Frontal cortex (tissue), 4 donors: ENCODE data around the gene GDF9. TPM values are rescaled to one million over a fixed set of nuclear protein-coding genes. Genes with fewer than 3 reads are reported as not detected.

Experiments
- DNase-seq, 2 donors: peaks; one replicate each; pipeline ENCODE4 v3.0.0; 2012; ENCODE audit warnings: low spot score in 2 of 2
- FAIRE-seq: peaks from 2 replicates; lab custom pipeline; 2012; peaks lifted over from hg19 to GRCh38; lab: Jason Lieb, UNC
- small RNA-seq: library from RNA; depleted of rRNA; stranded (forward); fragments of <200 nt; gene quantifications from one replicate; pipeline ENCODE3, GENCODE V24; 2014
- total RNA-seq: library from RNA; depleted of rRNA; stranded (reverse); fragments of >200 nt; gene quantifications from one replicate; pipeline ENCODE4 v1.2.3, GENCODE V29; 2014
- donor health status: control.
- donor health status: control.
- donor health status: control.

GDF9 gene
- total RNA-seq, 1 donor from 2014 or later, result 1.2 TPM

- no peak for DNase-seq
- FAIRE-seq, result no peak
Measured at GRCh38 chr5:132822650-132823480, 43.4 kb downstream of the GDF9 start.

DNA sequence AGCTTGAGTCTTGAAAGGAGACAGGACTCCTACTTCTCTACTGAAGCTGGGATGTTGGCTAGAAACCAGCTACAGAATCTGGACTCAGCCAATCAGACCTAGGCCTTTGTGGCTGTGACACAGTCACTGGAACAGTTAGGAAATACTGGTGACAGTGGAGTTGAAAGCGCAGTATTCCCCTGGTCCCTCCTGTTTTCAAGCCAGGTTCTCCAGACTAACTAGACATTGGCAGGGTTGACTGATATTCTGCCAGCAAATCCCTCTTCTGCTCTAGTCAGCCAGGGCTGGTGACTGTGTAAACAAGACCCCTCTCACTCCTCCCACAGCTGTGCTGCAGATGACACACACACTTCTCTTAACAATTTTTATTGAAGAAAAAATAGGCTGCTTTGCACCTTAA is 44.5 kb downstream of the GDF9 start:
- FAIRE-seq, result no peak
- peak; percentile 62 to 78 for DNase-seq

GRCh38 chr5:132821350-132821749 is 44.9 kb downstream of the GDF9 start:
- FAIRE-seq (no peak), DNase-seq (no peak)

DNA sequence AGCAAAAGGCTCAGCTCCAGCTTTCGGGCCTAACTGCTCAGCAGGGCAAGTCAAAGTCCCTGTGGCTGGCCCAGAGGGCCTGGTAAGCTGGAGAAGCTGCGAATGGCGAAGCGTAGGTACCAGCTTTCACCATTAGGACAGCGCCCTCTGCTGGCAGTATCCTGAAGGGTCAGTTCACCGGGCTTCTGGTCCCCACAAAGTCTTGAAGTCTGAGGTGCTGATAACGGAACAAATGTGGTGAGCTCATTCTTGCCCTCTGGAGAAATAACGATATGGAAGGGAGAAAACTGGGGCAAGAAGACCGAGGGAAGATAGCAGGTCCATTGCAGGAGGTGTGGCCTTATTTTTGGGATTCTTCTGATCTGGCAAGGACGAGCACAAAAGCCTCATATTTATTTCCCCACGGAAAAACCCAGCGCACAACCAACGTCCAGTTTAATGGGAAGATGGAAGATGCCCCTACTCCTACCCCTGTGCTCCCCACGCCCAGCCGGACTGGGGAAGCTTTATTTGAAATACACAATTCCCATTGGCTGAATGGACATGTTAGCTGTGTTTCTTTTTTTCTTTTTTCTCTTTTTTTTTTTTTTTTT is 46.0 kb downstream of the GDF9 start:
- DNase-seq (peak; percentile 85 to 86), FAIRE-seq (peak; percentile 21)

GRCh38 chr5:132819468-132819867 is 46.8 kb downstream of the GDF9 start:
- DNase-seq (no peak), FAIRE-seq (no peak)

DNA sequence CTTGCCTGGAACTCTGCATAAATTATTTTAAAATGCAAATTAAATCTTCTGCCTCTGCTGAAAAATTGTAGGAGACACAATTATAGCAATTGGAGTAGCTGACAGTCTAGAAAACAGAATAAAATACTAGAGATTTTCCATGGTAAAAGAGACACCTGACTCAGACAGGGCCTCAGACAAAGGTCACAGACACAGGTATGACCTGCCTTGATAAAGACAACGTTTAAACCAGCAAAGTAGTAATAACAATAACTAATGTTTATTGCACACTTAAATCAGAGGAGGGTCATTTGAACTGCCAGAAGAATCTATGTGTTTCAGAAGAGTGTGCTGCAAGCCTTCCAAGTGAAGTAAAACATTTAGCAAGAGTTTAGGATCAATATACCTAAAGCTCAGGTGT is 49.3 kb downstream of the GDF9 start:
- no peak for FAIRE-seq
- DNase-seq, result no peak

- DNase-seq (no peak), FAIRE-seq (no peak)
Measured at GRCh38 chr5:132816554-132816953, 49.7 kb downstream of the GDF9 start.

GRCh38 chr5:132816083-132816482 is 50.2 kb downstream of the GDF9 start:
- FAIRE-seq (no peak), DNase-seq (no peak)

- DNase-seq (no peak), FAIRE-seq (peak; percentile 15)
Measured at GRCh38 chr5:132815454-132815853, 50.8 kb downstream of the GDF9 start.

- FAIRE-seq (no peak), DNase-seq (no peak)
Measured at GRCh38 chr5:132814503-132815294, 51.6 kb downstream of the GDF9 start.

- DNase-seq, result peak; percentile 68 to 83
- no peak for FAIRE-seq
Measured at GRCh38 chr5:132813599-132814502, 52.4 kb downstream of the GDF9 start.

GRCh38 chr5:132812781-132813598 is 53.3 kb downstream of the GDF9 start, which contains the start of gene SOWAHA:
Gene SOWAHA (plus strand): TSS chr5:132813302. CDS start chr5:132813622, 320 bp downstream.
- DNase-seq (no peak), FAIRE-seq (no peak)

- FAIRE-seq, result no peak
- no peak for DNase-seq
Measured at GRCh38 chr5:132812123-132812765, 54.0 kb downstream of the GDF9 start.

Small RNA genes lying within 50 kb of the gene (small RNA-seq; reads per million reads assigned to genes)
- not detected for gene RNA5SP192

Other genes starting within 250 kb of the GDF9 start
- gene IL13, start 208.3 kb downstream of the GDF9 start, total RNA-seq, result not detected
- gene IL4, start 192.5 kb downstream of the GDF9 start, total RNA-seq, result not detected
- gene KIF3A, start 128.9 kb downstream of the GDF9 start, total RNA-seq, result 95.8 TPM
- gene CCNI2, start 119.0 kb downstream of the GDF9 start, total RNA-seq, result 1.6 TPM
- 28.1 TPM for gene SEPTIN8, start 89.2 kb downstream of the GDF9 start, total RNA-seq
- gene SOWAHA, start 53.2 kb downstream of the GDF9 start, total RNA-seq, result 4.5 TPM
- 0.82 TPM for gene SHROOM1, start 35.8 kb downstream of the GDF9 start, total RNA-seq
- gene UQCRQ, start 173 bp upstream of the GDF9 start, total RNA-seq, result 75.8 TPM
- gene LEAP2, start 7.2 kb upstream of the GDF9 start, total RNA-seq, result 1.2 TPM
- 62.4 TPM for gene AFF4, start 97.2 kb upstream of the GDF9 start, total RNA-seq
- gene ZCCHC10, start 160.1 kb upstream of the GDF9 start, total RNA-seq, result 27.3 TPM
- 140 TPM for gene HSPA4, start 185.5 kb upstream of the GDF9 start, total RNA-seq